H9 (cell line): ENCODE results near the gene EPB41L4A. TPM values are rescaled to one million over a fixed set of nuclear protein-coding genes. Genes with fewer than 3 reads are reported as not detected.

Experiments used
- DNase-seq: peaks from one replicate; pipeline ENCODE4 v3.0.0-alpha.2; 2017
- H2AFZ ChIP-seq: one replicate; pipeline ENCODE4 v1.6.1; 2013; ENCODE audit warnings: mild to moderate bottlenecking, low read length, control low read depth, moderate library complexity
- H2AK5ac ChIP-seq: 2 replicates; pipeline ENCODE4 v1.6.1; 2013; ENCODE audit warnings: low read length, control low read depth, mixed read lengths; ENCODE audit not compliant: insufficient read length
- H2BK120ac ChIP-seq: one replicate; pipeline ENCODE4 v1.6.1; 2013; ENCODE audit warnings: low read depth, mild to moderate bottlenecking, low read length, control low read depth, inconsistent platforms; ENCODE audit not compliant: poor library complexity, severe bottlenecking
- H2BK12ac ChIP-seq: 2 replicates; pipeline ENCODE4 v1.6.1; 2013; ENCODE audit warnings: low read length, control low read depth, mixed read lengths, low read depth; ENCODE audit not compliant: insufficient read length
- H2BK15ac ChIP-seq: 2 replicates; pipeline ENCODE4 v1.6.1; 2013; ENCODE audit warnings: low read depth, low read length, control low read depth
- H2BK20ac ChIP-seq: one replicate; pipeline ENCODE4 v1.6.1; 2013; ENCODE audit warnings: low read depth, mild to moderate bottlenecking, low read length, control low read depth, inconsistent platforms; ENCODE audit not compliant: poor library complexity, severe bottlenecking
- H2BK5ac ChIP-seq: 2 replicates; pipeline ENCODE4 v1.6.1; 2013; ENCODE audit warnings: low read length, control low read depth, mixed read lengths; ENCODE audit not compliant: insufficient read length
- H3K14ac ChIP-seq: 2 replicates; pipeline ENCODE4 v1.6.1; 2013; ENCODE audit warnings: low read length, control low read depth; ENCODE audit not compliant: insufficient read depth
- H3K18ac ChIP-seq: 2 replicates; pipeline ENCODE4 v1.6.1; 2013; ENCODE audit warnings: low read depth, mild to moderate bottlenecking, mixed read lengths, low read length, control low read depth; ENCODE audit not compliant: insufficient read length
- H3K23ac ChIP-seq: 2 replicates; pipeline ENCODE4 v1.6.1; 2013; ENCODE audit warnings: low read length, control low read depth, mixed read lengths, low read depth; ENCODE audit not compliant: insufficient read length
- H3K23me2 ChIP-seq: 2 replicates; pipeline ENCODE4 v1.6.1; 2013; ENCODE audit warnings: low read depth, mild to moderate bottlenecking, mixed read lengths, low read length, control low read depth; ENCODE audit not compliant: insufficient read length, poor library complexity, severe bottlenecking
- H3K27ac ChIP-seq: 2 replicates; pipeline ENCODE4 v1.5.1; 2013; ENCODE audit warnings: low read length, control low read depth, mixed read lengths, low read depth; ENCODE audit not compliant: insufficient read length
- H3K27me3 ChIP-seq: 2 replicates; pipeline ENCODE4 v1.6.1; 2013; ENCODE audit warnings: low read length, control low read depth, inconsistent platforms; ENCODE audit not compliant: insufficient read depth
- H3K4ac ChIP-seq: 2 replicates; pipeline ENCODE4 v1.6.1; 2013; ENCODE audit warnings: low read depth, mild to moderate bottlenecking, control low read depth, inconsistent platforms, low read length, moderate library complexity
- H3K4me1 ChIP-seq: 2 replicates; pipeline ENCODE4 v1.6.1; 2013; ENCODE audit warnings: low read length, control low read depth, inconsistent platforms; ENCODE audit not compliant: insufficient read depth
- H3K4me2 ChIP-seq: 2 replicates; pipeline ENCODE4 v1.6.1; 2013; ENCODE audit warnings: low read length, control low read depth, mixed read lengths; ENCODE audit not compliant: insufficient read length, insufficient read depth
- H3K56ac ChIP-seq: 2 replicates; pipeline ENCODE4 v1.6.1; 2013; ENCODE audit warnings: low read depth, mild to moderate bottlenecking, mixed read lengths, low read length, control low read depth; ENCODE audit not compliant: insufficient read length
- H3K79me1 ChIP-seq: 2 replicates; pipeline ENCODE4 v1.6.1; 2013; ENCODE audit warnings: low read depth, mild to moderate bottlenecking, moderate library complexity, low read length, control low read depth, inconsistent platforms; ENCODE audit not compliant: insufficient read depth, poor library complexity, severe bottlenecking
- H3K79me2 ChIP-seq: 2 replicates; pipeline ENCODE4 v1.6.1; 2013; ENCODE audit warnings: low read length, control low read depth, inconsistent platforms; ENCODE audit not compliant: insufficient read depth
- H3K9ac ChIP-seq: 2 replicates; pipeline ENCODE4 v1.6.1; 2013; ENCODE audit warnings: low read length, control low read depth, mixed read lengths; ENCODE audit not compliant: insufficient read length; ENCODE audit errors: extremely low read depth
- H3K9me3 ChIP-seq: one replicate; pipeline ENCODE4 v1.6.1; 2013; ENCODE audit warnings: low read depth, low read length, inconsistent platforms; ENCODE audit not compliant: control insufficient read depth
- H3T11ph ChIP-seq: one replicate; pipeline ENCODE4 v1.6.1; 2013; ENCODE audit warnings: mild to moderate bottlenecking, low read length, control low read depth, inconsistent platforms
- H4K20me1 ChIP-seq: one replicate; pipeline ENCODE4 v1.6.1; 2013; ENCODE audit not compliant: control insufficient read depth, insufficient read length, insufficient read depth
- H4K5ac ChIP-seq: 2 replicates; pipeline ENCODE4 v1.6.1; 2013; ENCODE audit warnings: low read depth, mild to moderate bottlenecking, mixed read lengths, low read length, control low read depth; ENCODE audit not compliant: insufficient read length
- H4K8ac ChIP-seq: replicated peaks from 2 replicates; pipeline ENCODE4 v1.6.1; 2013; ENCODE audit warnings: low read length, control low read depth, mixed read lengths, low read depth; ENCODE audit not compliant: insufficient read length
- H4K91ac ChIP-seq: 2 replicates; pipeline ENCODE4 v1.6.1; 2013; ENCODE audit warnings: low read depth, mild to moderate bottlenecking, moderate library complexity, mixed read lengths, low read length, control low read depth; ENCODE audit not compliant: insufficient read length
- H3K27ac Mint-ChIP-seq, 3 experiments: 2 replicates in 2 of 3; 3 replicates in 1 of 3; pipeline ENCODE4 v1.8.0; 2020 to 2021; ENCODE audit warnings: mixed read lengths in 3 of 3, mild to moderate bottlenecking in 1 of 3, moderate library complexity in 1 of 3
- H3K27me3 Mint-ChIP-seq: 2 replicates; pipeline ENCODE4 v1.8.0; 2021; ENCODE audit warnings: low read depth, mild to moderate bottlenecking, moderate library complexity, mixed read lengths
- H3K36me3 Mint-ChIP-seq, 3 experiments: 2 replicates in 2 of 3; 3 replicates in 1 of 3; pipeline ENCODE4 v1.8.0; 2020 to 2021; ENCODE audit warnings: low read depth in 3 of 3, mixed read lengths in 3 of 3; ENCODE audit not compliant: insufficient read depth in 1 of 3
- H3K4me1 Mint-ChIP-seq, 2 experiments: 2 replicates each; pipeline ENCODE4 v1.8.0; 2020; ENCODE audit warnings: mixed read lengths in 2 of 2
- H3K4me3 Mint-ChIP-seq, 2 experiments: 2 replicates in 1 of 2; 3 replicates in 1 of 2; pipeline ENCODE4 v1.8.0; 2020 to 2021; ENCODE audit warnings: mild to moderate bottlenecking in 2 of 2, mixed read lengths in 2 of 2, moderate library complexity in 1 of 2
- H3K9me3 Mint-ChIP-seq, 2 experiments: 2 replicates in 1 of 2; 3 replicates in 1 of 2; pipeline ENCODE4 v1.8.0; 2020; ENCODE audit warnings: mild to moderate bottlenecking in 2 of 2, mixed read lengths in 2 of 2, moderate library complexity in 1 of 2
- CTCF ChIP-seq: fragments of 200-600 bp; sonication (generic); conservative IDR thresholded peaks from 3 replicates; pipeline ENCODE4 v1.8.0; 2021; ENCODE audit warnings: antibody characterized with exemption, mild to moderate bottlenecking
- WGBS: extraction: QIAGEN DNeasy Blood & Tissue Kit; methylation state at CpG from one replicate; pipeline ENCODE4 v1.1.7; 2013; ENCODE audit warnings: missing lambda C conversion rate, low lambda C conversion rate, mixed read lengths; ENCODE audit not compliant: insufficient read length; ENCODE audit errors: extremely low coverage; 5-methylcytosine and 5-hydroxymethylcytosine counted together
- total RNA-seq: library from RNA; stranded (reverse); gene quantifications from 2 replicates; pipeline ENCODE4 v1.2.1, GENCODE V29; 2021

EPB41L4A gene
- total RNA-seq, 1 experiment from 2014 or later, result 4.9 TPM

DNA sequence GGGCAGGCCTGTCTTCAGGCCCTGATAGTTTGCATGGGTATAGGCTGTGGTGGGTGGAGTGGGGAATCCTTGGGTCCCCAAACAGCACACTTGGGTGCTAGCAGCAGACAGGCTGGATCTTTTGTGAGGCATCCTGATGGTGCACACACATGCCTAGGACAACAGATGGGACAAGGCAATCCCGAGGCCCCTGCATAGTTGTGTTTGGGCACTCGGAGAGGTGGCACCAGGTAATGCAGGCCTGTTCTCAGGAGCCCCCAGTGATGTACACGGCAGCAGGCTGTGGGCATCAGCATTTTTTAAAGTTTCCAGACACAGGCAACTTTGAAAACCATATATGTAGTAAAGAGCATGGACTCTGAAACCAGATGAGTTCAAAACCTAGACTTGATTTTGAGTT is 65.4 kb downstream of the EPB41L4A start:
- Histone ChIP-seq H3T11ph (no peak overlapping the region), H4K5ac (no peak overlapping the region), H3K23ac (no peak overlapping the region), H3K9me3 (no peaks in the 10 kb centered on the region), H4K8ac (no peak overlapping the region), H3K18ac (no peak overlapping the region), H2BK12ac (no peak overlapping the region), H2BK15ac (no peak overlapping the region), H3K4me1 (peaks cover 7% of the 10 kb centered on the region; the same call in 1 of the 2 replicates), H3K14ac (no peak overlapping the region), H3K27ac (no peak overlapping the region), H3K27me3 (no peaks in the 10 kb centered on the region), H3K4me2 (no peak overlapping the region), H3K79me2 (no peaks in the 10 kb centered on the region), H2BK120ac (no peak overlapping the region), H3K23me2 (no peaks in the 10 kb centered on the region), H3K79me1 (no peaks in the 10 kb centered on the region), H4K91ac (no peak overlapping the region), H2AFZ (no peak overlapping the region), H3K56ac (no peak overlapping the region), H2BK20ac (no peak overlapping the region), H4K20me1 (no peaks in the 10 kb centered on the region), H2BK5ac (no peak overlapping the region), H3K4ac (no peak overlapping the region), H3K9ac (no peak overlapping the region), H2AK5ac (no peak overlapping the region)
- Mint-ChIP-seq H3K4me1 (peaks cover 18 to 20% of the 10 kb centered on the region in 2 experiments), H3K27me3 (no peaks in the 10 kb centered on the region), H3K27ac (peak overlapping the region in 1 of 3 experiments; percentile 45; a peak in 1 of 7 replicates), H3K36me3 (no peaks in the 10 kb centered on the region; a peak in 1 of 7 replicates), H3K4me3 (no peak overlapping the region), H3K9me3 (no peaks in the 10 kb centered on the region)
- no peak for DNase-seq
- TF ChIP-seq CTCF, result no peak
- WGBS, result no CpG with 5 or more reads among the region's 3 CpGs
